Kidney (tissue), 14 donors: ENCODE results near the gene ZBTB9. TPM values are rescaled to one million over a fixed set of nuclear protein-coding genes. Genes with fewer than 3 reads are reported as not detected.

Experiments
- DNase-seq, 5 donors: peaks; one replicate each; pipeline ENCODE4 v3.0.0-alpha.2; 2013 to 2020
- FAIRE-seq: peaks from 2 replicates; lab custom pipeline; 2012; peaks lifted over from hg19 to GRCh38; lab: Jason Lieb, UNC
- H3K27ac ChIP-seq, 2 donors: one replicate each; pipeline ENCODE4 v1.7.0; 2013; ENCODE audit warnings: low read depth in 2 of 2, low read length in 2 of 2, inconsistent platforms in 1 of 2
- H3K27me3 ChIP-seq: one replicate; pipeline ENCODE4 v1.7.1; 2013; ENCODE audit warnings: low read length, inconsistent platforms; ENCODE audit not compliant: control insufficient read depth, insufficient read depth
- H3K36me3 ChIP-seq, 3 donors: one replicate each; pipeline versions ENCODE4 v1.7.0 to v1.7.1; 2013; ENCODE audit warnings: low read length in 3 of 3, control low read depth in 1 of 3, inconsistent platforms in 1 of 3; ENCODE audit not compliant: insufficient read depth in 3 of 3, control insufficient read depth in 2 of 3
- H3K4me1 ChIP-seq, 3 donors: one replicate each; pipeline versions ENCODE4 v1.7.0 to v1.7.1; 2013; ENCODE audit warnings: low read length in 3 of 3, inconsistent platforms in 1 of 3, low read depth in 1 of 3; ENCODE audit not compliant: control insufficient read depth in 2 of 3, insufficient read depth in 2 of 3
- H3K4me3 ChIP-seq, 3 donors: one replicate each; pipeline versions ENCODE4 v1.7.0 to v1.8.1; 2013; ENCODE audit warnings: low read length in 3 of 3, control low read depth in 1 of 3, inconsistent platforms in 1 of 3
- H3K9ac ChIP-seq, 3 donors: one replicate each; pipeline versions ENCODE4 v1.7.0 to v1.7.1; 2013; ENCODE audit warnings: low read length in 3 of 3, control low read depth in 1 of 3, inconsistent platforms in 1 of 3
- H3K9me3 ChIP-seq, 3 donors: one replicate each; pipeline versions ENCODE4 v1.7.0 to v1.7.1; 2013; ENCODE audit warnings: low read length in 3 of 3, control low read depth in 1 of 3, inconsistent platforms in 1 of 3; ENCODE audit not compliant: control insufficient read depth in 2 of 3, insufficient read depth in 1 of 3
- intact Hi-C: fragments of 100-400 bp; cut with DNase I; formaldehyde crosslinking; loops from one replicate; pipeline ENCODE4 v1.11.1; 2022
- polyA plus RNA-seq: library from polyadenylated mRNA; stranded (reverse); fragments of 350-450 nt; fragmentation: Illumina TruSeq; extraction: RNeasy Lipid Tissue Mini Kit (QIAGEN cat#74804); gene quantifications from one replicate; pipeline ENCODE4 v1.2.3, GENCODE V29; 2014; ENCODE audit warnings: low read depth, low replicate concordance; ENCODE audit not compliant: insufficient read depth
- total RNA-seq: library from RNA; stranded (reverse); fragmentation: NEBNext Ultra II Directional; extraction: Animal tissue kit (Norgen Biotek cat#: 25700); gene quantifications from one replicate; pipeline ENCODE4 v1.2.1, GENCODE V29; 2021
- TF ChIP-seq, protein P1 (sequence below): IDR thresholded peaks from 3 replicates; pipeline ENCODE4 v1.5.1; 2012; ENCODE audit warnings: mild to moderate bottlenecking, moderate library complexity, borderline replicate concordance; ENCODE audit not compliant: insufficient read depth; ENCODE audit errors: extremely low read depth
- donor health status: control.
- donor health status: control.
- donor health status: control.
- donor health status: control.
- donor health status: control.
- donor health status: DM: yes; HTN: yes; CAD: no.
- donor health status: Normal renal cell carcinoma (clear cell type).

ZBTB9 gene
- total and polyA plus RNA-seq, 2 donors from 2014 or later = 6.4 to 11.5 TPM

DNA sequence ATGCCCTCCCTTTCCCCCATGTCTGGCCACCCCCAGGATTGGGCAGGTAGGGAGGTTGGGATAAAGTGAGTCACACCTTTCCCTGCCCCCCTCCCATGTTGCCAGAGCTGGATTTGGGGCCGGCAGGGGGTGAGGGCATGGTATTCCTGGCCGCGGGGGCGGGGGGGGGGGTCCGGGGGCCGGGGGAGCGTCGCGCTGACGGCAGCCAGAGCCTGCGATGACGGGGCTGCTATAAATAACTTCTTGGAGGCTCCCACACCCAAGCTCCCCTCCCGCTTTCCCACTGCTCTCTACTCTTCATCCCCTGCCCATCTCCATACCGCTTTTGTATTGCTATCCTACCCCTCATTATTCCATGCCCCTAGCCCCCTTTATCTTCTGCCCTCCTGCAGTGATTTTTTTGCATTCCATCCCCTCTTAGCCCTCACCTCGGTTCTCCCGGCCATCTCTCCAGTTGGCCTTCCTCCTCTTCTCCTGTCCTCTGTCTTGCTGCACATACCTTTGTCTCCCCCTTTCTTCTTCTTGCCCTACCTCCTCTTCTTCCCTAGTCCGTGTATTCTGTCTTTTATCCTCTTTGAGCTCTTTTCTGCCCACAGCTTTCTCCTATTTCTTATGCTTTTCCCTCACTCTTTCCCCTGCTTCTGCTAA, 20.7 kb upstream of the ZBTB9 start:
- DNase-seq = peak in 2 of 5 donors; percentile 47 to 50
- H3K27ac ChIP-seq = no peak overlapping the region
- intact Hi-C loops = no loop called here
- no peak for FAIRE-seq
- no peaks in the 10 kb centered on the region for H3K9me3 ChIP-seq
- H3K4me1 ChIP-seq = peaks cover 6 to 19% (median 7%) of the 10 kb centered on the region in 3 donors
- no peak overlapping the region for H3K4me3 ChIP-seq
- H3K9ac ChIP-seq = no peak overlapping the region
- H3K27me3 ChIP-seq = no peaks in the 10 kb centered on the region
- peaks cover 8 to 18% (median 11%) of the 10 kb centered on the region in 3 donors for H3K36me3 ChIP-seq
- TF ChIP-seq, protein P1, sequence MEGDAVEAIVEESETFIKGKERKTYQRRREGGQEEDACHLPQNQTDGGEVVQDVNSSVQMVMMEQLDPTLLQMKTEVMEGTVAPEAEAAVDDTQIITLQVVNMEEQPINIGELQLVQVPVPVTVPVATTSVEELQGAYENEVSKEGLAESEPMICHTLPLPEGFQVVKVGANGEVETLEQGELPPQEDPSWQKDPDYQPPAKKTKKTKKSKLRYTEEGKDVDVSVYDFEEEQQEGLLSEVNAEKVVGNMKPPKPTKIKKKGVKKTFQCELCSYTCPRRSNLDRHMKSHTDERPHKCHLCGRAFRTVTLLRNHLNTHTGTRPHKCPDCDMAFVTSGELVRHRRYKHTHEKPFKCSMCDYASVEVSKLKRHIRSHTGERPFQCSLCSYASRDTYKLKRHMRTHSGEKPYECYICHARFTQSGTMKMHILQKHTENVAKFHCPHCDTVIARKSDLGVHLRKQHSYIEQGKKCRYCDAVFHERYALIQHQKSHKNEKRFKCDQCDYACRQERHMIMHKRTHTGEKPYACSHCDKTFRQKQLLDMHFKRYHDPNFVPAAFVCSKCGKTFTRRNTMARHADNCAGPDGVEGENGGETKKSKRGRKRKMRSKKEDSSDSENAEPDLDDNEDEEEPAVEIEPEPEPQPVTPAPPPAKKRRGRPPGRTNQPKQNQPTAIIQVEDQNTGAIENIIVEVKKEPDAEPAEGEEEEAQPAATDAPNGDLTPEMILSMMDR = no peak

DNA sequence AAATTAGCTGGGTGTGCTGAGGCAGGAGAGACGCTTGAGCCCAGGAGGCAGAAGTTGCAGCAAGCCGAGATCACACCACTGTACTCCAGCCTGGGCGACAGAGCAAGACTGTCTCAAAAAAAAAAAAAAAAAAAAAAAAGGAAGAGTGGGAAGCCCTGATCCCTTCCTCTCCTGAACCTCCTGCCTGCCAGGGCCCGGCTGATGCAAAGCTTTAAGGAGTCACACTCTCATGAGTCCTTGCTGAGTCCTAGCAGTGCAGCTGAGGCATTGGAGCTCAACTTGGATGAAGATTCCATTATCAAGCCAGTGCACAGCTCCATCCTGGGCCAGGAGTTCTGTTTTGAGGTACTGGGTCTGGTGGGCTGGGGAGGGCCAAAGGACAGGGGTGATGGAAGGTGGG, 19.4 kb upstream of the ZBTB9 start:
- H3K36me3 ChIP-seq = peaks cover 9 to 18% (median 11%) of the 10 kb centered on the region in 3 donors
- H3K27ac ChIP-seq = no peak overlapping the region
- FAIRE-seq (no peak), DNase-seq (no peak)
- TF ChIP-seq, protein P1 = no peak
- H3K4me3 ChIP-seq = no peak overlapping the region
- no peak overlapping the region for H3K9ac ChIP-seq
- intact Hi-C loops = no loop called here
- peaks cover 5 to 11% (median 6%) of the 10 kb centered on the region in 3 donors for H3K4me1 ChIP-seq
- no peaks in the 10 kb centered on the region for H3K9me3 ChIP-seq
- no peaks in the 10 kb centered on the region for H3K27me3 ChIP-seq

DNA sequence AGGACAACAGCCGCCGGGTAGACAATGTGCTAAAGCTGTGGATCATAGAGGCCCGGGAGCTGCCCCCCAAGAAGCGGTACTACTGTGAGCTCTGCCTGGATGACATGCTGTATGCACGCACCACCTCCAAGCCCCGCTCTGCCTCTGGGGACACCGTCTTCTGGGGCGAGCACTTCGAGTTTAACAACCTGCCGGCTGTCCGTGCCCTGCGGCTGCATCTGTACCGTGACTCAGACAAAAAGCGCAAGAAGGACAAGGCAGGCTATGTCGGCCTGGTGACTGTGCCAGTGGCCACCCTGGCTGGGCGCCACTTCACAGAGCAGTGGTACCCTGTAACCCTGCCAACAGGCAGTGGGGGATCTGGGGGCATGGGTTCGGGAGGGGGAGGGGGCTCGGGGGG, 16.7 kb upstream of the ZBTB9 start:
- no peaks in the 10 kb centered on the region for H3K4me1 ChIP-seq
- no peak overlapping the region for H3K4me3 ChIP-seq
- no peaks in the 10 kb centered on the region for H3K27me3 ChIP-seq
- FAIRE-seq (no peak), DNase-seq (peak in 1 of 5 donors; percentile 74)
- TF ChIP-seq, protein P1 = no peak
- H3K36me3 ChIP-seq = peaks cover 9 to 18% (median 11%) of the 10 kb centered on the region in 3 donors
- intact Hi-C loops = no loop called here
- H3K9me3 ChIP-seq = no peaks in the 10 kb centered on the region
- H3K9ac ChIP-seq = no peak overlapping the region
- no peak overlapping the region for H3K27ac ChIP-seq
